ENCODE results near the gene FECH. TPM values are rescaled to one million over a fixed set of nuclear protein-coding genes. Genes with fewer than 3 reads are reported as not detected.

FECH gene
- polyA plus RNA-seq, 3 donors, result 9.7 to 23.3 (median 9.9) TPM

- no peaks in the 10 kb centered on the region for H3K9me3 ChIP-seq (replicated peaks in 1 of 2; ENCODE audit: control insufficient read depth in 1 of 2, insufficient read depth in 1 of 2, low read length in 2 of 2)
- TF ChIP-seq, protein P1, sequence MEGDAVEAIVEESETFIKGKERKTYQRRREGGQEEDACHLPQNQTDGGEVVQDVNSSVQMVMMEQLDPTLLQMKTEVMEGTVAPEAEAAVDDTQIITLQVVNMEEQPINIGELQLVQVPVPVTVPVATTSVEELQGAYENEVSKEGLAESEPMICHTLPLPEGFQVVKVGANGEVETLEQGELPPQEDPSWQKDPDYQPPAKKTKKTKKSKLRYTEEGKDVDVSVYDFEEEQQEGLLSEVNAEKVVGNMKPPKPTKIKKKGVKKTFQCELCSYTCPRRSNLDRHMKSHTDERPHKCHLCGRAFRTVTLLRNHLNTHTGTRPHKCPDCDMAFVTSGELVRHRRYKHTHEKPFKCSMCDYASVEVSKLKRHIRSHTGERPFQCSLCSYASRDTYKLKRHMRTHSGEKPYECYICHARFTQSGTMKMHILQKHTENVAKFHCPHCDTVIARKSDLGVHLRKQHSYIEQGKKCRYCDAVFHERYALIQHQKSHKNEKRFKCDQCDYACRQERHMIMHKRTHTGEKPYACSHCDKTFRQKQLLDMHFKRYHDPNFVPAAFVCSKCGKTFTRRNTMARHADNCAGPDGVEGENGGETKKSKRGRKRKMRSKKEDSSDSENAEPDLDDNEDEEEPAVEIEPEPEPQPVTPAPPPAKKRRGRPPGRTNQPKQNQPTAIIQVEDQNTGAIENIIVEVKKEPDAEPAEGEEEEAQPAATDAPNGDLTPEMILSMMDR (IDR thresholded peaks at IDR 0.05), result no peak
- no peaks in the 10 kb centered on the region for H3K79me2 ChIP-seq (ENCODE audit: insufficient read depth, low read length)
- WGBS (ENCODE audit: insufficient coverage), result 97% methylated on average over 5 of the region's 9 CpGs
- no peaks in the 10 kb centered on the region for H4K20me1 ChIP-seq (ENCODE audit: insufficient read depth, low read length)
- H3K4me3 ChIP-seq (replicated peaks in 1 of 3; ENCODE audit: low read depth in 2 of 3, low read length in 3 of 3), result no peak overlapping the region
- H3K4me1 ChIP-seq (ENCODE audit: control insufficient read depth in 1 of 2, insufficient read depth in 2 of 2, low read length in 2 of 2), result no peaks in the 10 kb centered on the region
- H2AFZ ChIP-seq (ENCODE audit: insufficient read depth, low read depth, low read length, poor library complexity, severe bottlenecking), result no peak overlapping the region
- H3K9ac ChIP-seq (ENCODE audit: insufficient read depth, low read length, poor library complexity, severe bottlenecking), result no peak overlapping the region
- Mint-ChIP-seq H3K4me1 (no peaks in the 10 kb centered on the region), H3K4me3 (no peak overlapping the region), H3K27ac (no peak overlapping the region), H3K27me3 (ENCODE audit: low read depth in 3 of 3) (peaks cover 0 to 17% (median 6%) of the 10 kb centered on the region in 3 donors), H3K9me3 (peaks cover 0 to 7% (median 2%) of the 10 kb centered on the region in 7 donors), H3K36me3 (no peaks in the 10 kb centered on the region)
- no peaks in the 10 kb centered on the region for H3K36me3 ChIP-seq (replicated peaks in 1 of 2; ENCODE audit: control insufficient read depth in 1 of 2, insufficient read depth in 2 of 2, low read length in 2 of 2)
- no peak overlapping the region for H3K4me2 ChIP-seq (replicated peaks; ENCODE audit: extremely low read depth, low read length, poor library complexity, severe bottlenecking)
- H3K27ac ChIP-seq (ENCODE audit: low read depth in 1 of 2, low read length in 2 of 2), result no peak overlapping the region
- H3K27me3 ChIP-seq (ENCODE audit: control insufficient read depth in 2 of 2, insufficient read depth in 2 of 2, low read length in 2 of 2), result peaks cover 3 to 4% of the 10 kb centered on the region in 2 donors
- intact Hi-C loops (cut with micrococcal nuclease), result no loop called here
- no peak for DNase-seq
Measured at GRCh38 chr18:57502624-57503023, 83.9 kb downstream of the FECH start.

- Mint-ChIP-seq H3K36me3 (no peaks in the 10 kb centered on the region), H3K27ac (no peak overlapping the region), H3K4me3 (no peak overlapping the region), H3K4me1 (no peaks in the 10 kb centered on the region), H3K9me3 (peaks cover 0 to 4% (median 2%) of the 10 kb centered on the region in 7 donors), H3K27me3 (ENCODE audit: low read depth in 3 of 3) (peaks cover 0 to 7% (median 2%) of the 10 kb centered on the region in 3 donors)
- Histone ChIP-seq H3K27ac (ENCODE audit: low read depth in 1 of 2, low read length in 2 of 2) (no peak overlapping the region), H3K4me2 (replicated peaks; ENCODE audit: extremely low read depth, low read length, poor library complexity, severe bottlenecking) (no peak overlapping the region), H3K36me3 (replicated peaks in 1 of 2; ENCODE audit: control insufficient read depth in 1 of 2, insufficient read depth in 2 of 2, low read length in 2 of 2) (no peaks in the 10 kb centered on the region), H2AFZ (ENCODE audit: insufficient read depth, low read depth, low read length, poor library complexity, severe bottlenecking) (no peak overlapping the region), H3K4me3 (replicated peaks in 1 of 3; ENCODE audit: low read depth in 2 of 3, low read length in 3 of 3) (no peak overlapping the region), H3K27me3 (ENCODE audit: control insufficient read depth in 2 of 2, insufficient read depth in 2 of 2, low read length in 2 of 2) (peaks cover 0 to 2% of the 10 kb centered on the region in 2 donors), H3K4me1 (ENCODE audit: control insufficient read depth in 1 of 2, insufficient read depth in 2 of 2, low read length in 2 of 2) (no peaks in the 10 kb centered on the region), H4K20me1 (ENCODE audit: insufficient read depth, low read length) (no peaks in the 10 kb centered on the region), H3K79me2 (ENCODE audit: insufficient read depth, low read length) (no peaks in the 10 kb centered on the region), H3K9me3 (replicated peaks in 1 of 2; ENCODE audit: control insufficient read depth in 1 of 2, insufficient read depth in 1 of 2, low read length in 2 of 2) (no peaks in the 10 kb centered on the region), H3K9ac (ENCODE audit: insufficient read depth, low read length, poor library complexity, severe bottlenecking) (no peak overlapping the region)
- TF ChIP-seq, protein P1 (IDR thresholded peaks at IDR 0.05), result no peak
- intact Hi-C loops (cut with micrococcal nuclease), result no loop called here
- 89% methylated on average over 4 of the region's 5 CpGs for WGBS (ENCODE audit: insufficient coverage)
- no peak for DNase-seq
Measured at GRCh38 chr18:57498682-57499256, 87.7 kb downstream of the FECH start.

Other genes with a start within 250 kb of the FECH start
- not detected for gene ST8SIA3, start 234.1 kb downstream of the FECH start, polyA plus RNA-seq
- gene ONECUT2, start 151.3 kb downstream of the FECH start, polyA plus RNA-seq, result not detected
- gene NARS1, start 35.1 kb upstream of the FECH start, polyA plus RNA-seq, result 100 to 1,000 TPM in 1 of 3 donors, 10 to 100 TPM in 2; 70.3 to 103 (median 89.5) TPM
- under 1 TPM; 0.02 to 0.11 (median 0.03) TPM for gene ATP8B1, start 216.6 kb upstream of the FECH start, polyA plus RNA-seq